SK-N-SH treated with all-trans-retinoic acid at 6 μM for 48 hours (cell line): Measurements from ENCODE around the gene VWDE.

Experiments
- ATAC-seq: fragments of 200-7000 bp; cut with Tn5 transposase; 3 replicates; pipeline ENCODE4 v1.9.1; 2020; ENCODE audit warnings: mild to moderate bottlenecking, moderate library complexity
- ARNTL ChIP-seq: fragments of 450-650 bp; formaldehyde crosslinking; IDR thresholded peaks from 2 replicates; pipeline ENCODE4 v1.5.0; 2020; ENCODE audit warnings: low read depth, mild to moderate bottlenecking, moderate library complexity, borderline replicate concordance
- BACH2 ChIP-seq: fragments of 250-450 bp; sonication (Bioruptor Pico); IDR thresholded peaks from 2 replicates; pipeline ENCODE4 v1.9.0; 2021; ENCODE audit warnings: mild to moderate bottlenecking, borderline replicate concordance
- CREB5 ChIP-seq: fragments of 250-450 bp; sonication (Bioruptor Pico); IDR thresholded peaks from 2 replicates; pipeline ENCODE4 v1.5.1; 2020; ENCODE audit warnings: low read depth, mild to moderate bottlenecking, moderate library complexity
- CSDC2 ChIP-seq: fragments of 250-450 bp; sonication (Bioruptor Pico); IDR thresholded peaks from 2 replicates; pipeline ENCODE4 v1.5.0; 2020; ENCODE audit warnings: mild to moderate bottlenecking, moderate library complexity
- CSRNP3 ChIP-seq: fragments of 250-450 bp; sonication (Bioruptor Pico); IDR thresholded peaks from 2 replicates; pipeline ENCODE4 v1.5.1; 2021; ENCODE audit warnings: mild to moderate bottlenecking, moderate library complexity
- ESRRG ChIP-seq: fragments of 250-450 bp; sonication (Bioruptor Pico); IDR thresholded peaks from 2 replicates; pipeline ENCODE4 v1.6.1; 2021; ENCODE audit warnings: mild to moderate bottlenecking
- GLIS3 ChIP-seq: fragments of 250-450 bp; sonication (Bioruptor Pico); IDR thresholded peaks from 2 replicates; pipeline ENCODE4 v1.5.0; 2020; ENCODE audit warnings: mild to moderate bottlenecking, moderate library complexity
- ISL1 ChIP-seq: fragments of 250-450 bp; sonication (Bioruptor Pico); IDR thresholded peaks from 2 replicates; pipeline ENCODE4 v2.1.2; 2022; ENCODE audit warnings: mild to moderate bottlenecking, moderate library complexity
- OSR1 ChIP-seq: fragments of 250-450 bp; sonication (Bioruptor Pico); IDR thresholded peaks from 2 replicates; pipeline ENCODE4 v1.8.0; 2022; ENCODE audit warnings: moderate library complexity, mild to moderate bottlenecking, inconsistent platforms
- PATZ1 ChIP-seq: fragments of 250-450 bp; sonication (Bioruptor Pico); IDR thresholded peaks from 2 replicates; pipeline ENCODE4 v1.8.0; 2020; ENCODE audit warnings: mild to moderate bottlenecking, moderate library complexity, borderline replicate concordance
- PPARA ChIP-seq: fragments of 250-450 bp; sonication (Bioruptor Pico); IDR thresholded peaks from 2 replicates; pipeline ENCODE4 v1.5.0; 2020; ENCODE audit warnings: mild to moderate bottlenecking, borderline replicate concordance
- RARB ChIP-seq: fragments of 250-450 bp; sonication (Bioruptor Pico); IDR thresholded peaks from 2 replicates; pipeline ENCODE4 v1.8.0; 2021; ENCODE audit warnings: mild to moderate bottlenecking, moderate library complexity
- SNAI2 ChIP-seq: fragments of 250-450 bp; sonication (Bioruptor Pico); IDR thresholded peaks from 2 replicates; pipeline ENCODE4 v1.5.0; 2020; ENCODE audit warnings: mild to moderate bottlenecking, moderate library complexity
- TCF4 ChIP-seq: fragments of 250-450 bp; sonication (Bioruptor Pico); IDR thresholded peaks from 2 replicates; pipeline ENCODE4 v1.8.0; 2021; ENCODE audit warnings: mild to moderate bottlenecking, moderate library complexity, borderline replicate concordance
- TSHZ2 ChIP-seq: fragments of 250-450 bp; sonication (Bioruptor Pico); IDR thresholded peaks from 2 replicates; pipeline ENCODE4 v1.5.0; 2020; ENCODE audit warnings: mild to moderate bottlenecking, moderate library complexity
- ZC3H10 ChIP-seq: fragments of 250-450 bp; sonication (Bioruptor Pico); IDR thresholded peaks from 2 replicates; pipeline ENCODE4 v1.5.1; 2021; ENCODE audit warnings: mild to moderate bottlenecking, moderate library complexity
- ZFP3 ChIP-seq: fragments of 250-450 bp; sonication (Bioruptor Pico); IDR thresholded peaks from 2 replicates; pipeline ENCODE4 v1.5.0; 2020; ENCODE audit warnings: mild to moderate bottlenecking, moderate library complexity
- ZFP30 ChIP-seq: fragments of 450-650 bp; formaldehyde crosslinking; IDR thresholded peaks from 2 replicates; pipeline ENCODE4 v1.5.0; 2022; ENCODE audit warnings: mild to moderate bottlenecking, moderate library complexity
- ZNF8 ChIP-seq: fragments of 450-650 bp; formaldehyde crosslinking; IDR thresholded peaks from 2 replicates; pipeline ENCODE4 v1.5.0; 2020; ENCODE audit warnings: mild to moderate bottlenecking, moderate library complexity

Gene VWDE

GRCh38 chr7:12423355-12423996 is 19.8 kb upstream of the VWDE start:
- no peak for TF ChIP-seq OSR1 (CRISPR knock-in tag)
- no peak for TF ChIP-seq CSDC2 (CRISPR knock-in tag)
- no peak for TF ChIP-seq ZFP3 (CRISPR knock-in tag)
- TF ChIP-seq CREB5 (CRISPR knock-in tag) = no peak
- no peak for TF ChIP-seq ZNF8
- peak; percentile 61 for TF ChIP-seq ISL1 (CRISPR knock-in tag)
- TF ChIP-seq BACH2 (CRISPR knock-in tag) = no peak
- ATAC-seq = no peak

- ATAC-seq = no peak
- TF ChIP-seq RARB (CRISPR knock-in tag) (no peak), TCF4 (CRISPR knock-in tag) (no peak), CSDC2 (CRISPR knock-in tag) (no peak), GLIS3 (no peak), CREB5 (CRISPR knock-in tag) (no peak), ARNTL (CRISPR knock-in tag) (no peak), SNAI2 (no peak), ZC3H10 (CRISPR knock-in tag) (no peak)
Measured at GRCh38 chr7:12422554-12423320, 19.1 kb upstream of the VWDE start.

- TF ChIP-seq TCF4 (CRISPR knock-in tag) (no peak), PATZ1 (no peak), OSR1 (CRISPR knock-in tag) (no peak), CSDC2 (CRISPR knock-in tag) (no peak), CSRNP3 (no peak), TSHZ2 (CRISPR knock-in tag) (no peak), PPARA (CRISPR knock-in tag) (no peak), ZFP30 (CRISPR knock-in tag) (no peak), ISL1 (CRISPR knock-in tag) (no peak), RARB (CRISPR knock-in tag) (no peak), CREB5 (CRISPR knock-in tag) (no peak), ZFP3 (CRISPR knock-in tag) (no peak), BACH2 (CRISPR knock-in tag) (no peak), ESRRG (no peak)
- no peak for ATAC-seq
Measured at GRCh38 chr7:12418452-12418851, 14.8 kb upstream of the VWDE start.
